CD4-positive, alpha-beta T cell treated with Interleukin-2 at 100 ng/mL for 4 hours (primary cell): ENCODE data around the gene PTPRS.
A peak's percentile ranks its signal among the peaks of the same experiment; 100 is the strongest.

Experiments
- DNase-seq: peaks from one replicate; pipeline ENCODE4 v3.0.0-alpha.2; 2020; ENCODE audit warnings: low spot score

The PTPRS gene

GRCh38 chr19:5308451-5309437 is 31.9 kb downstream of the PTPRS start:
- DNase-seq, result no peak

- DNase-seq, result no peak
Observed at GRCh38 chr19:5307655-5308054, 33.0 kb downstream of the PTPRS start.

- no peak for DNase-seq
Observed at GRCh38 chr19:5305163-5305562, 35.4 kb downstream of the PTPRS start.

- DNase-seq, result no peak
Observed at GRCh38 chr19:5304486-5304885, 36.1 kb downstream of the PTPRS start.

- DNase-seq, result no peak
Observed at GRCh38 chr19:5303208-5303607, 37.4 kb downstream of the PTPRS start.

GRCh38 chr19:5302396-5302795 is 38.2 kb downstream of the PTPRS start:
- no peak for DNase-seq

- DNase-seq, result no peak
Observed at GRCh38 chr19:5299137-5299536, 41.5 kb downstream of the PTPRS start.

- DNase-seq, result no peak
Observed at GRCh38 chr19:5298471-5298901, 42.1 kb downstream of the PTPRS start.

GRCh38 chr19:5297272-5297669 is 43.3 kb downstream of the PTPRS start:
- DNase-seq, result no peak

GRCh38 chr19:5296457-5297271 is 43.9 kb downstream of the PTPRS start:
- no peak for DNase-seq

- DNase-seq, result no peak
Observed at GRCh38 chr19:5296021-5296420, 44.6 kb downstream of the PTPRS start.

- no peak for DNase-seq
Observed at GRCh38 chr19:5294403-5295160, 46.0 kb downstream of the PTPRS start.

- DNase-seq, result no peak
Observed at GRCh38 chr19:5293612-5294378, 46.8 kb downstream of the PTPRS start.

GRCh38 chr19:5292822-5293611 is 47.6 kb downstream of the PTPRS start:
- DNase-seq, result peak; percentile 3

- no peak for DNase-seq
Observed at GRCh38 chr19:5292453-5292821, 48.2 kb downstream of the PTPRS start.

GRCh38 chr19:5291588-5292193 is 48.9 kb downstream of the PTPRS start:
- no peak for DNase-seq
